ENCODE measurements around the gene CASP2.

The CASP2 gene

DNA sequence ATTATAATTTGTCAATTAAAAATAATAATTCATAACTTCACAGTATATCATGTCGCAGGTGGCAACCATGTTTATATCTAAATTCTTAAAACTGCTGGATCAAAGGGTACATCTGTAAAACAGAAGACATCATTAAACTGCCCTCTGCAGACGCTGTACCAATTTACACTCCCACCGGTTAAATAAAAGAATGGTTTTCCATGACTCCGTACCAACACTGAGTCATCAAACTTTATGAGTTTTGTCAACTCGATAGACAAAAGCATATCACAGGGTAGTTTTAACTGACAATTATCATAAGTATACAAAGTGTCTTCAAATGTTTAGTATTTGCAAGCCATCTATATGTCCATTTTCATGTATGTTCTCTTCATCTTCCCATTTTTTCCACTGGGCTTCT lies 30.6 kb upstream of the CASP2 start:
- Histone ChIP-seq H3K4me3 (ENCODE audit: insufficient read depth, low read length, poor library complexity, severe bottlenecking) (no peak overlapping the region), H3K9ac (ENCODE audit: low read length) (no peak overlapping the region), H3K9me3 (ENCODE audit: insufficient read depth, low read length) (no peaks in the 10 kb centered on the region), H2AFZ (ENCODE audit: low read depth, low read length, severe bottlenecking) (no peak overlapping the region), H3K9me2 (replicated peaks; ENCODE audit: insufficient read depth, low read length) (no peaks in the 10 kb centered on the region), H3K79me2 (ENCODE audit: insufficient read depth, low read length) (no peaks in the 10 kb centered on the region), H4K20me1 (ENCODE audit: low read depth, low read length) (no peaks in the 10 kb centered on the region), H3F3A (ENCODE audit: insufficient read depth) (no peaks in the 10 kb centered on the region), H3K4me2 (ENCODE audit: low read depth, low read length, poor library complexity, severe bottlenecking) (no peak overlapping the region), H3K27ac (ENCODE audit: low read depth, low read length) (no peak overlapping the region), H3K36me3 (ENCODE audit: low read length) (no peaks in the 10 kb centered on the region), H3K27me3 (ENCODE audit: low read length) (no peaks in the 10 kb centered on the region)
- TF ChIP-seq, protein P1, sequence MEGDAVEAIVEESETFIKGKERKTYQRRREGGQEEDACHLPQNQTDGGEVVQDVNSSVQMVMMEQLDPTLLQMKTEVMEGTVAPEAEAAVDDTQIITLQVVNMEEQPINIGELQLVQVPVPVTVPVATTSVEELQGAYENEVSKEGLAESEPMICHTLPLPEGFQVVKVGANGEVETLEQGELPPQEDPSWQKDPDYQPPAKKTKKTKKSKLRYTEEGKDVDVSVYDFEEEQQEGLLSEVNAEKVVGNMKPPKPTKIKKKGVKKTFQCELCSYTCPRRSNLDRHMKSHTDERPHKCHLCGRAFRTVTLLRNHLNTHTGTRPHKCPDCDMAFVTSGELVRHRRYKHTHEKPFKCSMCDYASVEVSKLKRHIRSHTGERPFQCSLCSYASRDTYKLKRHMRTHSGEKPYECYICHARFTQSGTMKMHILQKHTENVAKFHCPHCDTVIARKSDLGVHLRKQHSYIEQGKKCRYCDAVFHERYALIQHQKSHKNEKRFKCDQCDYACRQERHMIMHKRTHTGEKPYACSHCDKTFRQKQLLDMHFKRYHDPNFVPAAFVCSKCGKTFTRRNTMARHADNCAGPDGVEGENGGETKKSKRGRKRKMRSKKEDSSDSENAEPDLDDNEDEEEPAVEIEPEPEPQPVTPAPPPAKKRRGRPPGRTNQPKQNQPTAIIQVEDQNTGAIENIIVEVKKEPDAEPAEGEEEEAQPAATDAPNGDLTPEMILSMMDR (IDR thresholded peaks at IDR 0.05; ENCODE audit: insufficient read depth, low read length, poor library complexity, severe bottlenecking), result no peak
- no peak for TF ChIP-seq EZH2phosphoT487 (conservative IDR thresholded peaks at IDR 0.05; ENCODE audit: low read length)

DNA sequence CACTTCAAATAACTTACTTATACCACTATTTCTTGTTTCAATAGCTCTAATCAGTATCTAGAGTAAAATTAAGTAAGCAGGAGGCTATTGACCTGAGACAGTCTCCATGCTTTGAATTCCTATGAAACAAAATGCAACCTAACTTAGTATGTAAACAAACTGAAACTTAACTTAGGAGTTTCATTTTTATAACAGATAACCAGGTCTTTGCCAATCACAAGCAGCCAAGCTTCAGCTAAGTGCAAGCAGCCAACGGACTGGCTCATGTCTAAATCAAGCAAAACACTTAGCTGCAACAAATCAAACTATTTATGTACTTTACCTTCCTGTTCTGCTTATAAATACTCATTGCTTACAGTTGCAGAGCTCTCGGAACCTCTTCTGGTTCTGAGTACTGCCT lies 29.3 kb upstream of the CASP2 start:
- TF ChIP-seq EZH2phosphoT487 (conservative IDR thresholded peaks at IDR 0.05; ENCODE audit: low read length), result no peak
- TF ChIP-seq, protein P1 (IDR thresholded peaks at IDR 0.05; ENCODE audit: insufficient read depth, low read length, poor library complexity, severe bottlenecking), result no peak
- Histone ChIP-seq H2AFZ (ENCODE audit: low read depth, low read length, severe bottlenecking) (no peak overlapping the region), H3K27me3 (ENCODE audit: low read length) (no peaks in the 10 kb centered on the region), H3F3A (ENCODE audit: insufficient read depth) (no peaks in the 10 kb centered on the region), H3K79me2 (ENCODE audit: insufficient read depth, low read length) (no peaks in the 10 kb centered on the region), H3K36me3 (ENCODE audit: low read length) (no peaks in the 10 kb centered on the region), H3K9me2 (replicated peaks; ENCODE audit: insufficient read depth, low read length) (no peaks in the 10 kb centered on the region), H4K20me1 (ENCODE audit: low read depth, low read length) (no peaks in the 10 kb centered on the region), H3K27ac (ENCODE audit: low read depth, low read length) (no peak overlapping the region), H3K4me2 (ENCODE audit: low read depth, low read length, poor library complexity, severe bottlenecking) (no peak overlapping the region), H3K4me3 (ENCODE audit: insufficient read depth, low read length, poor library complexity, severe bottlenecking) (no peak overlapping the region), H3K9me3 (ENCODE audit: insufficient read depth, low read length) (no peaks in the 10 kb centered on the region), H3K9ac (ENCODE audit: low read length) (no peak overlapping the region)

DNA sequence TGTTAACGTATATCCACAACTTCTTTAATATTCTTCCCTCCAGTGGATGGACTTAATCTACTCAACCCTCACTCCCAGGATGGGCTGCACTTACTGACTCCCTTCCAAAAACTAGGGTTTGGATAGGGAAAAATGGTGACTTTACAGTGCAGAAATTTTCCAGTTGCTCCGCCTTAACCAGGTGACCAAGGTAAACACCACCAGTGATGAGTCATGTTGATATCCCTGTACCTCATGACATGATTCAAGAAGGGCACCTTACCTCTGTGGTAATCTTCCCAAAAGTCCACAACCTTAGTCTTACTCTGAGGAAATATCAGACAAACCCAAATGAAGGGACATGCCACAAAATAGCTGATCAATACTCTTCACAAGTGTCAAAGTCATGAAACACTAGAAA lies 28.4 kb upstream of the CASP2 start:
- TF ChIP-seq, protein P1 (IDR thresholded peaks at IDR 0.05; ENCODE audit: insufficient read depth, low read length, poor library complexity, severe bottlenecking), result no peak
- no peak for TF ChIP-seq EZH2phosphoT487 (conservative IDR thresholded peaks at IDR 0.05; ENCODE audit: low read length)
- H3K27me3 ChIP-seq (ENCODE audit: low read length), result no peaks in the 10 kb centered on the region
- H3K9ac ChIP-seq (ENCODE audit: low read length), result no peak overlapping the region

More for the DNA sequence above, 28.4 kb upstream of the CASP2 start:
- no peak overlapping the region for H3K4me3 ChIP-seq (ENCODE audit: insufficient read depth, low read length, poor library complexity, severe bottlenecking)
- no peaks in the 10 kb centered on the region for H3K36me3 ChIP-seq (ENCODE audit: low read length)
- H3K4me2 ChIP-seq (ENCODE audit: low read depth, low read length, poor library complexity, severe bottlenecking), result no peak overlapping the region
- no peaks in the 10 kb centered on the region for H3K9me3 ChIP-seq (ENCODE audit: insufficient read depth, low read length)
- H3K79me2 ChIP-seq (ENCODE audit: insufficient read depth, low read length), result no peaks in the 10 kb centered on the region; the same call in 1 of the 2 replicates
- no peaks in the 10 kb centered on the region for H3K9me2 ChIP-seq (replicated peaks; ENCODE audit: insufficient read depth, low read length)
- no peaks in the 10 kb centered on the region for H4K20me1 ChIP-seq (ENCODE audit: low read depth, low read length)
- H2AFZ ChIP-seq (ENCODE audit: low read depth, low read length, severe bottlenecking), result no peak overlapping the region
- no peaks in the 10 kb centered on the region for H3F3A ChIP-seq (ENCODE audit: insufficient read depth)
- no peak overlapping the region for H3K27ac ChIP-seq (ENCODE audit: low read depth, low read length)

Data from SU-DHL-6 (cell line).